Activated naive CD4-positive, alpha-beta T cell treated with anti-CD3 and anti-CD28 coated beads, Interleukin-2, amount 50 U/mL, for 72 hours (primary cell): ENCODE data around the gene C1QTNF12. TPM values are rescaled to one million over a fixed set of nuclear protein-coding genes. Genes with fewer than 3 reads are reported as not detected.
A peak's percentile ranks its signal among the peaks of the same experiment; 100 is the strongest.
"Not testable (repeated sequence)": the region's sequence is repeated elsewhere in the genome, so short reads cannot be mapped to it uniquely, and the experiment has no call there.

Source experiments
- ATAC-seq, 2 donors: fragments of 150-1000 bp; cut with Tn5 transposase; 2 replicates each; pipeline ENCODE4 v1.10.0; 2021; ENCODE audit warnings: mild to moderate bottlenecking in 2 of 2, moderate library complexity in 2 of 2
- DNase-seq, 2 donors: peaks; one replicate each; pipeline ENCODE4 v3.0.0; 2021 to 2022; ENCODE audit warnings: low spot score in 2 of 2
- H3K27ac Mint-ChIP-seq, 2 donors: one replicate each; pipeline ENCODE4 v1.8.0; 2022; ENCODE audit warnings: mild to moderate bottlenecking in 2 of 2, mixed read lengths in 2 of 2
- H3K36me3 Mint-ChIP-seq, 2 donors: one replicate each; pipeline ENCODE4 v1.8.0; 2022; ENCODE audit warnings: mixed read lengths in 2 of 2
- H3K9me3 Mint-ChIP-seq, 2 donors: one replicate each; pipeline ENCODE4 v1.8.0; 2022; ENCODE audit warnings: mixed read lengths in 2 of 2
- total RNA-seq, 2 donors: library from RNA; stranded (reverse); gene quantifications; one replicate each; pipeline ENCODE4 v1.2.3, GENCODE V29; 2022

C1QTNF12 gene
- total RNA-seq, 2 donors from 2014 or later, result 4.0 to 17.7 TPM

DNA sequence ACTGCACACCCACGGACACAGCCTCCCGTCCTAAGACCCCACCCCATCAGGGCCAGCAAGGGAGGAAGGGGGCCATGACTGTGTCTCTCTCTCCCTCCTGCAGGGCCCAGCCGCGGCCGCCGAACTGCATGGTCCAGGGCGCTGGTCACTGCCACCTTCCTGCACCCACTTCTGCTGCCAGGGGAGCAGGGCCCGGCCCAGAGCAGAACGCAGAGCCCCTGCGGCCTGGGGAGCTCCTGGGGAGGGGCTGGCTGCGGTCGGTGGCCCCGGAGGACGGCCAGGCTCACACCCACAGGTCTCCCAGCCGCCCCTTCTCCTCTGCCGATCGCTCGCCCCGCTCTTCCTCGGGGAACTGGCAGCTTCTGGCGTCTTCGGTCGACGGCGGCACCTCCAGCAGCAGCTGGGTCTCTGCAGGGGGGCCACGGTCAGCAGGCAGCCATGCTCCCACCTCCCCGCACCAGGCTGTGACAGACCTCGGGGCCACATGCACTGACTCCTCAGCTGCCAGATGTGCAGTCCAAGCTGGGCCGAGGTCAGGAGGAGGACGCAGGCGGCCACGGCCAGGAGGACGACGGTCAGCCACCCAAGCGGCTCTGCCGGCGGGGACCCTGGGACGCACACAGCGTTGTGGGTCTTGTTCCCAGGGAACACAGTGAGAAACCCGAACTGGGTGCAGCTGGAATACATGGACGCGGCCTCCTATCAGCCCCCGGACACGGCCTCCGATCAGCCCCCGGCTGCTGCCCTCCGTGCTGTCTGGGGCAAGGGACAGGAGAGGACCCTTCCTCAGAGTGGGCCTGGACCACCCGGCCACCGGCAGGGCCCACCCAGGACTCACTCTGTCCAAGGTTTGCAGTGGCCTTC, 42.7 kb downstream of the C1QTNF12 start:
- Mint-ChIP-seq H3K9me3 (no peaks in the 10 kb centered on the region), H3K27ac (peak overlapping the region in 1 of 2 donors; percentile 35), H3K36me3 (no peaks in the 10 kb centered on the region)
- ATAC-seq (no peak), DNase-seq (peak in 1 of 2 donors; percentile 58)

DNA sequence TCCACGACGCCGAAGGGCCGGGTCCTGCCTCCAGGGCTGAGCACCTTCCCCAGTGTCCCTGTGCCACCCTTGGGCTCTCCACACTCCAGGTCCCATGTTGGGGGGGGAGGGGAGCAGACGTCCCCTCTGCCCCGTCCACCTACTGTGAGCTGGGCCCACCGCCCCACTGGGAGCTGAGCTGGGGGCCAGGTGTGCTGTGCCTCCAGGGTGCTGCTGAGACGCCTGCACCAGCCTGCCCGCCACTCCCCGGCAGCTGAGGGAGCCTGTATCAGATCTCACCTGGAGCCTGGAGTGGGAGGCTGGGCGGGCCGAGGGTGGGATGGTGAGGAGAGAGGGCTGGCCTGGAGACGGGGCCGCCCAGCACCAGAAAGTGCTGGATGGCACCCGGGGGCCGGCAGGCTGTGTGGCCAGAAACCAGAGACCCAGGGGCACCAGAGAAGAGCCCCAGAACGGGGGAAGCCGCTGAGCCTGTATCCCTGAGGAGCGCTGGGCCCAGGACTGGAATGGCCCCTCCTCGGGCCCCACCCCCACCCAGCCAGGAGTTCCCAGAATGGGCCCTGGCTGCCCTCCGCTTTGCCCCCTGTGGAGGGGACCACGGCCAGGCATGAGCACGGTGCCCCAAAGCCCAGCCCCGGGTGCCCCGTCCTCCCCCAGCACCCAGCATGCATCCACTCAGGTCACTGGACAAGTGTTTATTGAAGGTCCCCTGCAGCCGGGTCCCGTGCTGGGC, 43.5 kb downstream of the C1QTNF12 start:
- no peaks in the 10 kb centered on the region for H3K9me3 Mint-ChIP-seq
- no peaks in the 10 kb centered on the region for H3K36me3 Mint-ChIP-seq
- DNase-seq (peak in 1 of 2 donors; percentile 61), ATAC-seq (no peak)
- no peak overlapping the region for H3K27ac Mint-ChIP-seq

DNA sequence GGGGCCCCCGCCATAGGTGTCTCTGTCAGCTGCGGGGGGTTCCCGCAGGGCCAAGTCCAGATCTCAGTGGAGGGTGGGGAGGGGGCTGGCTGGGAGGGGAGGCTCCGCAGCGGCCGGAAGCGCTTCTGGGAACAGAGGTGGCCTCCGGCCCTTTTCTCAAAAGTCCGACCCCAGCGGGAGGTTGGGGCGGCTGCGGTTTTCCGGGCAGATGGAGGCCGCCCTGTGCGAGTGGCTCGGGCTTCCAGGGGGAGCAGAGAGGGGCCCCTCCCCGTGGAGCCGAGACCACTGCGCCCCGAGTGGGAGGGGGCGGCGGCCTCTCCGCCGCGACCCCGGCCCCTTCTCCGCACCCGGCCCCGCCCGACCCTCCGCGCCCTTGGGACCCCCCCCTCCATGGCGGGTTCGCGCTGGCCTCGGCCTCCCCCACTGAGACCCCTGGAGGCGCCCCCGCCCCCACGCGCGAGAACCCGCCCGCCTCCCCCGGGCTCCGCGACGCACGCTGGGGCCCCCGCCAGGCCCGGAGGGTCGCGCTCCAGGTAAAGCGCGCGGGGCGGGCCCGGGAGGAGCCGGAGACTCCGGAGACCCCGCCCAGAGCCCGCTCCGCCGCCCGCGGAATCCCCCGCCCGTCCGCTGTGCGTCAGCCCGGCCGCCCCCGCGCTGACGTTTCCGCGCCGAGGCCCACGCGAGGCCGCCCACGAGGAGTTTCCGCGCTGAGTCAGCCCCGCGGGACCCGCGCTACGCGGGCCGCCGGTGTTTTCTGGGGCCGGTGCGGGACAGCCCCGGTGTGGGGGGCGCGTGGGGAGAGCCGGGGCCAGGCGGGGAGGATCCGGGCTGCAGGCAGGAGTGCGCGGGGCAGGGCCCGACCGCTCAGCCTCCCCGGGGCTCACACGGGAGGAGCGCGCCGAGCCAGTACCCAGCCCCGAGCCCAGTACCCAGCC, 45.4 kb downstream of the C1QTNF12 start:
- ATAC-seq (peak; percentile 73 to 82), DNase-seq (peak; percentile 80 to 91)
- Mint-ChIP-seq H3K27ac (peak overlapping the region in 1 of 2 donors; percentile 79), H3K36me3 (no peaks in the 10 kb centered on the region), H3K9me3 (no peaks in the 10 kb centered on the region)

DNA sequence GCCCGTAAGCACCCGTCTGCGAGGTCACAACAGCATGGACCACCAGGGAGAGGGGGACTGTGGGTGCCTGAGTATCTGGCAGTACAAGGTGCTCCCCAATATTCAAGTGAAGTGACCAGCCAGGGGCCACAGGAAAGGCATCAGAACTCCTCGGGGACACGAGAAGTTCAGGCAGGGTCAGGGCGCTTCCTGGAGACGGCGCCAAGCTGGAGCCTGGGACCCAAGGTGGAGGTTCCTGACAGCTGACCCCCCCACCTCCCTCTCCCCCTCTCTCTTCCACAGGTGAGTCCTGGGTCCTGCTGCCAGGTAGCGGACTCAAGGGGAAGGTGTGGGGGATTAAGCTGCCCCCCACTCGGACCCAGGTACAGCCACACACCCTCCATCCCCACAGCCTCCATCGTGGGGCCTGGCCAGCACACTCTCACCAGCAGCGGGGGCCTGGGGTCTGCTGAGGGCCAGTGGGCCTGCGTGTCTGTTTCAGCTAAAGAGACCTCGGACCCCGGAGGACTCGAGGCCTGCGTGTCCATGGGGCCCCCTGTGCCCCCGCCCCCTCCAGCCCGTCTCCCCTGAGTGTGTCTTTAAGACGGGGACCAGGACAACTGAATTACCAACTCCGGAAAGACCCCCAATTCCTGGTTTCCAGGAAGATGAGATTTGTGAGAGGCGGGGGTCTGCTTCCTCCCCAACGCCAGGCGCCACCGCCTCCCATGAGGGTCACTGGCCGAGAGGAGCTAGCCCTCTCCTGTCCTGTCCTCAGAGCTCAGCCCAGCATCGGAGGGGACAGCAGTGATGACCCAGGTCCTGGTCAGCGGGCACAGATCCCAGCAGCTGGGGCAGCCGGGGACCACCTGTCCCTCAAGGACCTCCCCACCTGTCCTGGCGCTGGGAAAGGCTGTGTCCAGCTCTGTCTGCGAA, 46.3 kb downstream of the C1QTNF12 start:
- ATAC-seq (no peak), DNase-seq (peak in 1 of 2 donors; percentile 52)
- Mint-ChIP-seq H3K27ac (peak overlapping the region in 1 of 2 donors; percentile 79), H3K36me3 (peaks cover 0 to under 1% of the 10 kb centered on the region in 2 donors), H3K9me3 (peaks cover 0 to 2% of the 10 kb centered on the region in 2 donors)

DNA sequence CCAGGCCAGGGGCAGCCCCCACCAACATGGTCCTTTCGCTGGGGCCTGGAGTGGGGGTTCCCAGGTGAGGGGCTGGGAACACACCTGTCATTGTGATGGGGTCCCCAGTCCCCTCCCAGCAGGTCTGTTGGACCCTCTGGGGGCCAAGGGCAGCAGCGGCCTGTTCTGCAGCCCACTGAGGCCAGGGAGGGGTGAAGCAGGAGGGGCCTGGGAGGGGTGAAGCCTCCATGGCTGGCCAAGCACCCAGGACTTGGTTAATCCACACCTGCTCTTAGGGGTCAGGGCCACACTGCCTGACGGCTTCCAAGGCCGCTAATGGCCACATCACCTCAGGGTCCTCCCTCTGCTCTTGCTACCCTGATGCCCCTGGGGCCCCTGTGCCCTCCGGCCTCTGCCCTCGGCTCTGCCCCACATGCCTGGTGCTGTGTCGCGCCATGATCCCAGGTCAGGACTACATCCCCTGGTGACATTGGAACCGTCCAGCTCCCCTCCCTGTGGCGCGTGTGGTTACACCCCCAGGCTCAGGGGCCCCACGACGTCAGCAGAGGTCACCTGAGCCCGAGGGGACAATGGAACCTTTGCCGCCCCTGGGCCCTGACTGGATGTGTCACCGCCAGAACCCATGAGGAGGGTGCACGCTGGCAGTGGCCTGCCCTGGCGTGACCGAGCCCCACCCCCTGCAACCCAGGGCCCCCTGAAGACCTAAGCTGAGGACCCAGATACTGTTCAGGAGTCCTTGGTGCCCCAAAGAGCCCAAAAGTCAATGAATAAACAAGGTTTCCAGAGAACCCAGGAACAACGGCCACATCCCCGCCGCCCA, 47.2 kb downstream of the C1QTNF12 start:
- peak overlapping the region in 1 of 2 donors; percentile 79 for H3K27ac Mint-ChIP-seq
- peaks cover 0 to 9% of the 10 kb centered on the region in 2 donors for H3K36me3 Mint-ChIP-seq
- H3K9me3 Mint-ChIP-seq, result peaks cover 0 to 10% of the 10 kb centered on the region in 2 donors
- peak in 1 of 2 donors; percentile 56 for DNase-seq
- ATAC-seq, result no peak

DNA sequence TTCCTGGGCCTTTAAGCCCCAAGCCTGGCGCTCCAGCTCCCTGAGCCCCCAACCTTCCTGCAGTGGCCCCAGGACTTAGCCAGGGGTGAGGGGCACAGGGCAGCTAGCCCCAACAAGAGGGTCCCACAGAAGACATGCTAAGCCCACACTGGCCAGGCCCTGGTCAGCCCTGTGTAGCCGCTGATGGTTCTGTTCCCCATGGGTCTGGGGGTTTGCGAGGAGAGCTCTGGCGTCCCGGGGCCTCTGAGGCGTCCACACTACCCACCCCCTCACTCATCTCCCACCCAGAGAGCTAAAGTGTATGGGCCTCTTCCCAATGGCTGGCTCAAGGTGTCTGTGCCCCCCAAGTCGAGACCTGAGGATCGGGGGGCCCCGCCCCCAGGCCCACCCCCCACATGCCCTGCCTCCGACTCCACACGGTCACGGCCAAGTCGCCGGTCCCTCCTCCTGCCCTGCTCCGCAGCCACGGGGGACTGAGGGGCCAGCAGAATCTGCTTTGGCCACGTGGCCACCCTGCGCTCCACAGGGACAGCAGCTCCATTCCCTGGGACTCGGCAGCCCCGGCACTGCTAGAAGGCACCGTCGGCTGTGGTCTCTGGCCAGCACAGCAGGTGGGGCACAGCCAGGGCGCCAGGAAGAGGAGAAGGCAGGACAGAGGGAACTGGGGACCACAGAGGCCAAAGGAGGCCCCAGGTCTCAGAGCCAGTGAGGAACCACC, 47.9 kb downstream of the C1QTNF12 start:
- Mint-ChIP-seq H3K36me3 (peaks cover 0 to 9% of the 10 kb centered on the region in 2 donors), H3K27ac (peak overlapping the region in 1 of 2 donors; percentile 25), H3K9me3 (peaks cover 0 to 13% of the 10 kb centered on the region in 2 donors)
- DNase-seq (peak in 1 of 2 donors; percentile 50), ATAC-seq (no peak)

DNA sequence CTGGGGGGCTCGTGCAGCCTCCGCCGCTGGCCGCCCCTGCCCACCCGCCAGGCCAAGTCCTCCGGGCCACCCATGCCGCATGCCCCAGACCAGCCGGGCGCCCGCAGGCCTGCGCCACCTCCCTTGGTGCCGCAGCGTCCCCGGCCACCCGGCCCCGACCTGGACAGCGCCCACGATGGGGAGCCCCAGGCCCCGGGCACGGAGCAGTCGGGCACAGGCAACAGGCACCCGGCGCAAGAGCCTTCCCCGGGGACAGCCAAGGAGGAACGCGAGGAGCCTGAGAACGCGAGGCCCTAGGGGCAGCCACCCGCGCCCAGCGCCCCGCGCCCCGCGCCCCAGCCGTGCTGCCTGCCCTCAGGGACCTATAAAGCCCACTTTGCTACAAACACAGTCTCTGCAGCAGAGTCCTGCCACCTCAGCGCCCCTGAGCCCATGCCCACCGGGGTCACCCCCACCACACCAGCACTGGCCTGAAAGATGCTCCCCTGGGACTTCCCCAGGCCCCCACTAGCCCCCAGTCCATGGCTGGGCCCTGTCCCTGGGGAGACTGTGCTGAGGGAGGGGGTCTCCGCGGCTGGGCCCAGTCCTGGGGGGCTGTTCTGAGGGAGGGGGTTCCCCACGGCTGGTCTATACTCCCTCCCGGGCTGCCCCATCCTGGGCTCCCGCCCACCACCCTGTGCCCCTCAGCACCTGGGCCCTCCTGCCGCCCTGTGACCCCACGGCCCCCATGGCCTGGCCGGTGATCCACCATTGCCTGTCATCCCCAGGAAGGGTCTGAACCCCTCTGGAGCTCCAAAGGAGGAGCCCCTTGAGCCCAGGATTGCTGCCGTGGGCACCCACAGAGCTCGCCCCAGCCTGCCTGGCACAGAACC, 48.7 kb downstream of the C1QTNF12 start:
- Mint-ChIP-seq H3K27ac (peak overlapping the region in 1 of 2 donors; percentile 25), H3K9me3 (peaks cover 0 to 13% of the 10 kb centered on the region in 2 donors), H3K36me3 (peaks cover 0 to 9% of the 10 kb centered on the region in 2 donors)
- no peak for ATAC-seq
- peak in 1 of 2 donors; percentile 60 for DNase-seq

DNA sequence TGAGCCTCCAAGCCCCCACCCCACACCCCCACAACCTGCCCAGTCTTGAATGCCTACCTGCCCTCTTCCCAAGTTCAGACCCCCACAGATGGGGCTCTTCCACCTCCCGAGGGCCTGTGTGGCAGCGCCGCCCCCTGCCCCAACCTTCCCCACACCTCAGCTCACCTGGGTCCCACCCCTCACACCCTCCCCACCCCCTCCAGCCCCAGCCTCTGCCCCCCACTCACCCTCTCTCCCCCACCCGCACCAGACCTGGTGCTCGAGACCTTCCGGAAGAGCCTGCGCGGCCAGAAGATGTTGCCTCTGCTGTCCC, 49.4 kb downstream of the C1QTNF12 start:
- peak overlapping the region in 1 of 2 donors; percentile 71 for H3K27ac Mint-ChIP-seq
- H3K36me3 Mint-ChIP-seq, result peaks cover 0 to 9% of the 10 kb centered on the region in 2 donors
- peaks cover 0 to 15% of the 10 kb centered on the region in 2 donors for H3K9me3 Mint-ChIP-seq
- DNase-seq (no peak), ATAC-seq (no peak)

DNA sequence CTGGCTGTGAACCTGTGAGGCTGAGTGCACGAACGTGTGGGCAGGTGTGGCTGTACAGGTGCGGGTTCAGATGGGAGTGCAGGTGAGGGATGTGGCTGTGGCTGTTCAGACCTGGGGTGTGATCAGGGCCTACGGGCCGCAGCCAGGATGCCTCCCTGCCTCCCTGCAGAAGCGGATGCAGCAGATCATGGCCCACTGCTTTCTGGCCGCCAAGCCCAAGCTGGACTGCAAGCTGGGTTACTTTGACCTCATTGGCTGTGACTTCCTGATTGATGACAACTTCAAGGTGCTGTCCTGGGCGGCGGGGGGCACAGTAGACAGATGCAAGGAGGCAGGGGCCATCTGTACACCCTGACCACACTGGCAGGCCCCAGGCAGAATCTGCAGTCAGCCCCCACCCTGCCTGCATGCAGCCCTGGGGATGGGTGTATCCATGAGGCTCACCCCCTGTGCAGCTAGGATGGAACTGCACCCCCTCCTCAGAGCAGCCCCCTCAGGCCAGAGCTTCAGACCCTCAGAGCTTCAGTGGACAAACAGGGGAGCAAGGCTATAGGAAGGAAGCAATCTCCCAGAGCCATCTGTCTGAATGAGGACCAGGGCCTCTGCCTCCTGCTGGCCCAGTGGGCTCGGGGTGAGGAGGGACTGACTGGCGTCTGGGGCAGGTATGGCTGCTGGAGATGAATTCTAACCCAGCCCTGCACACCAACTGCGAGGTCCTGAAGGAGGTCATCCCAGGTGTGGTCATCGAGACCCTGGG, 49.9 kb downstream of the C1QTNF12 start:
- peak in 1 of 2 donors; percentile 55 for DNase-seq
- H3K27ac Mint-ChIP-seq, result peak overlapping the region in 1 of 2 donors; percentile 71
- ATAC-seq, result no peak
- H3K36me3 Mint-ChIP-seq, result peaks cover 0 to 9% of the 10 kb centered on the region in 2 donors
- peaks cover 0 to 19% of the 10 kb centered on the region in 2 donors for H3K9me3 Mint-ChIP-seq

DNA sequence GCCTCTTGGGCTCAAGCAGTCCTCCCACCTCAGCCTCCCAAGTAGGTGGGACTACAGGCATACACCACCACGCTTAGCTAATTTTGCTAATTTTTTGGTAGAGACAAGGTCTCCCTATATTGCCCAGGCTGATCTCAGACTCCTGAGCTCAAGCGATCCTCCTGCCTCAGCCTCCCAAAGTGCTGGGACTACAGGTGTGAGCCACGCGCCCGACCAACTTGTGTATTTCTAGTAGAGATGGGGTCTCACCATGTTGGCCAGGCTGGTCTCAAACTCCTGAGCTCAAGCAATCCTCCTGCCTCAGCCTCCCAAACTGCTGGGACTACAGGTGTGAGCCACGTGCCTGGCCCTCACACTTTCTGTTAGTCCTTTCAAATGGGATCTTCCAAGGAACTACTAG, 50.8 kb downstream of the C1QTNF12 start:
- DNase-seq, ATAC-seq: not testable (repeated sequence)
- peak overlapping the region in 1 of 2 donors; percentile 71 for H3K27ac Mint-ChIP-seq

DNA sequence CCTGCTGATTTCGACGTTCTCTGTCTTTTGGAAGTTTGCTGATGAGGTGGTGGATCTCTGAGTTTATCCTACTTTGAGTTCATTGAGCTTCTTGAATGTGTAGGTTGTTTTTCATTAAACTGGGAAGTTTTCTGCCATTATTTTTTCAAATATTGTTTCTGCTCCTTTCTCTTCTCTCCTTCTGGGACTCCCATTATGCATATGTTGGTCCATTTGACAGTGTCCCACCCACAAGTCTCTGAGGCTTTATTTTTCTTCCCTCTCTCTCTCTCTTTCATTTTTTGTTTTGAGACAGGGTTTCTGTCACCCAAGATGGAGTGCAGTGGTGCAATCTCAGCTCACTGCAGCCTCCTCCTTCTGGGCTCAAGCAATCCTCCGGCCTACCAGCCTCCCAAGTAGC, 51.8 kb downstream of the C1QTNF12 start:
- peaks cover 0 to 9% of the 10 kb centered on the region in 2 donors for H3K36me3 Mint-ChIP-seq
- no peak overlapping the region for H3K27ac Mint-ChIP-seq
- ATAC-seq, result no peak
- H3K9me3 Mint-ChIP-seq, result peaks cover 0 to 19% of the 10 kb centered on the region in 2 donors
- DNase-seq, result no peak

More for the DNA sequence above, 50.8 kb downstream of the C1QTNF12 start:
- peaks cover 0 to 19% of the 10 kb centered on the region in 2 donors for H3K9me3 Mint-ChIP-seq
- not testable (repeated sequence) for H3K36me3 Mint-ChIP-seq
